NCI-H748 (cell line): ENCODE measurements around the gene MAN1B1.

Experiments
- DNase-seq: peaks from one replicate; lab custom pipeline; 2025; ENCODE audit not compliant: unreplicated experiment; lab: John Stamatoyannopoulos, UW

Gene MAN1B1

DNA sequence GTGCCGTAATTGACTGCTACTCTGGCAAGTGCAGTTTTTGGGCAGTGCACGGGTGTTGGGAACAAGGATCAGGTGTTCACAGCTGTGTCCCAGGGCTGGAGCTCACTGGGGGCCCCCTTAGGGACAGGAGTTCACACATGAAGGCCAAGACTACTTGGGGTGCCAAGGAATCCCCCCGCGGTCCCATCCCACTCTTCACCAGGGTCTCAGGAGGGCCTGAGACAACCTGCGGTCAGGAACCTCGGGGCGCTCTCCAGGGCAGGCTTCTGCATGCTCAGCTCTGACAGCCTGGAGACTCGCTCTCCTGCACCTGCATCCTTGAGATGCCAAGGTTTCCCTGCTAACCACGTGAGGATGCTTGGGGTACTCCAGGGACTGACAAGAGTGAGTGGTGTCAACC is 2.3 kb upstream of the MAN1B1 start:
- no peak for DNase-seq

DNA sequence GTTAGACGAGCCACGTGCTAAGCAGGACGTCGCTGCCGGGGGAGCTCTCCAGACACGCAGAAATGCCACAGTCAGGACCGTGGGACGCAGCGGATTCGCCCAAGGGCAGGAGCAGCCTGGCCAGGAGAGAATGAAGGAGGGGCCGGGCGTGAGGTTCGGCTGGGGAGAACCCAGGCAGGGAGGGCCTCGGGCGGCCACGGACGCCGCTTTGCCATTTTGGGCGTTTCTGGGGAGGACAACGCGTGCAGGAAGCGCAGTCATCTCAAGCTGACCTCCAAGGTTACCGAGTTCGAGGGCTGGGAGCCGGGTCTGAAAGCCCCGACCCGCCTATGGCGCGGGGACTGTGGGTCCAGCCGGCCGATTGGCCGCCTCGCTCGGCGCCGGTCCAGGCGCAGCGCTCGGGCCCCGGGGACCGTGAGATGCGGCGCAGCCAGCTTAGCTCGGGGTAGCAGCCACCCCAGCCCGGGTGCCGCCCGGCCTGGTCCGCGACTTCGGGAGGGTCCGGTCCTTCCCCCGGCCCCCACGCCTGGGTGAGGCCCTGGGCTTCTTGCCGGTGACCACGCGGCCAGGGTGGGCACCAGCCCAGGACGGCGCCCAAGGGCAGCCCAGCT is 760 bp upstream of the MAN1B1 start:
- DNase-seq: peak; percentile 35

DNA sequence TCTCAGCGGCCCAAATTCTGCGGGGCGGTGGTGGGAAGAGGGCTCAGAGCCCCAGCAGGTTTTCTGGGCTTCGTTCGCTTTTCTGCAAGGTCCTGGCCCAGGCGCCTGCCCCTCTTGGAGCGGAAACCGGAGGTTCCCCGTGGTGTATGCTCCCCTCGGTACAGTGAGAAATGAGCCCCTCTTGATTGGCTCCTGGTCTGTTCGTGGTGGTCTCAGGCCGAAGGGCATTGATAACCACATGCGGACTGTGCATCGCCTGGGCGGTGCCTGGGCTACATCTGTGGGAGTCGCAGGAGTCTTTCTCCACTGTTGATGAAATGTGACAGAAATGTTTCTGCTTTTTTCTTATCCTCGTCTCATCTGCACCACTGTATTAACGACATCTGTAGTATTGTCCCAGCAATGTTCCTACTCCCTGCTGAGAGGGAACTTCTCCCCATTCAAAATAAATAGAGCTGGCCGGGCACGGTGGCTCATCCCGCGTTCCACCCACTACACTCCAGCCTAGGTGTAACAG is 682 bp downstream of the MAN1B1 start:
- DNase-seq: peak; percentile 50

DNA sequence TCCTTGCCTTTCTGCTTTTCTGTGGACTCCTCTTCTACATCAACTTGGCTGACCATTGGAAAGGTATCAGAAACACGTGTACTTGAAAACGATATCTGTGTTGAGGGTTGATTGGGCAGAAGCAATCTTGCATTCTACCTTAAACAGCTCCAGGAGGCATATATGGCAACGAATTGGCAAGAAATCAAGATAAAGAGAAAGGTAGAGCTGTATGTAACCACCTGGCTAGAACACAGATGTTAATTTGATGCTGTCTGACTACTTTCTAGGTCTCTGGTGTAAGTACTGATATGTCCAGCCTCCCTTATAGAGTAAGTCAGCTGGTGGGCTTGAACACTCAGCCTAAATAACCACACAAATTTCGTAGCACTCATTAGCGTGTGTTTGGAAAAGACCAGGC is 1.3 kb downstream of the MAN1B1 start:
- no peak for DNase-seq

DNA sequence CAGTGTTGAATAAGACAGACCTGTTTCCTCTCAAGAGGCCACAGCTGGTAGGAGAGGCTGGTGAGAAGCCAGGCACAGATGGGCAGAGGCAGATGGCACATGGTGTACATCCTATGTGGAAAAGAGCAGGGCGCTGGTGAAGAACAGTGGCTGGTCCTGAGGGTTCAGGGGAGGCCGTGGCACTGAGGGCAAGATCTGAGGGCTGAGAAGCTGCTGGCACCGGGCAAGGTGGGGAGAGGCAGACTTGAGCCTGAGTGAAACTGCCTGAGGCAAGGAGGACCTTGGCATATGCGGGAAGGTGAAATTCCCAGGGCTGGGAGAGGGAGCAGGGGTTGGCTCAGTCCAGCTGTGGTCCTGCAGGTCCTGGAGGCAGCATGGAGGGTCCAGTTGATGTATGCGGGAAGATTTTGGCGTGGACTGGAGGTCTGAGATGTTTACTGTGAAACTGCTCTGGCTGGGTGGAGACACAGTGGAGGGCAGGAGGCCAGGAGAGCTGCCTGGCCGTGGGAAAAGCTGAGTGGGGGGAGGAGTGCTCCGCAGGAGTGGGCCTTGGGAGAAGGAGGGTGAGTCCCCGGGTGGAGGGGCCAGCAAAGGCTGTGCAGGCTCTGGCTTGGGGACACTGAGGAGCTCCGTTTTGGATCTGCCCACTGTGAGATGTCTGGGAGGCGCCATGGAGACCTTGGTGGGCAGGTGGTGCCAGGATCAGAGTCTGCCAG is 2.6 kb downstream of the MAN1B1 start:
- no peak for DNase-seq

DNA sequence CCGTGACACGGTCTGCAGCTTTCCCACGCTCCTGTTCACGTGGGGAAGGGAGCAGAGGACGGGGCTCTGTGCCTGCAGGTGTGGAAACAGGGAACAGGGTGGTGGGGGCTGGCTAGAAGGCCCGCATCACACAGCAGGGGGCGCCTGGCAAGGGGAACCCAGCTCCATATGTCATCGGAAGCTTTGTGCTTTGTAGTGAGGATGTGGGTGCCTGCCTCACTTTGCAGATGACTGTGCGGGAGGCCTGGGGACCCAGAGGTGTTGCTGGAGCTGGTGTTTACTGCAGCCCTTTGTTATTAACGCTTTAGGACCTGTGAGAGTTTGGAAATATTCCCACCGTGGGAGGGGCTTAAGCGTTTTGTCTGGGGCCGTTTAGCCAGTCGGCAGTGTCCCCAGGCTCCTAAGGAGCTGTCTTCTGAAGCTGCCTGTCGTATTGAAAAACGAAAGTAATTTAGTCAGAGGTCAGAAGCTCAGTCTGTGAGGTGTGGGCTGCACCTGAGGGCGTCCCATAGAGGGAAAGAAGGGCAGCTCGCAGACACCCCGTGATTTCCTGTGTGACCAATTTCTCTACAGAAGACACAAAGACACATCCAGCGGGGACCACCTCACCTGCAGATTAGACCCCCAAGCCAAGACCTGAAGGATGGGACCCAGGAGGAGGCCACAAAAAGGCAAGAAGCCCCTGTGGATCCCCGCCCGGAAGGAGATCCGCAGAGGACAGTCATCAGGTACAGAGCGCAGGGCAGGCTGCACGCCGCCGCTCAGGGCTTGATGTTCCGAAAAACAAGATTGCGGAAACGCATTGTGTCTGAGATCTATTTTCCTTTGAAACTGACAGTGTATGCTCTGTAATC is 9.1 kb downstream of the MAN1B1 start:
- DNase-seq: no peak

DNA sequence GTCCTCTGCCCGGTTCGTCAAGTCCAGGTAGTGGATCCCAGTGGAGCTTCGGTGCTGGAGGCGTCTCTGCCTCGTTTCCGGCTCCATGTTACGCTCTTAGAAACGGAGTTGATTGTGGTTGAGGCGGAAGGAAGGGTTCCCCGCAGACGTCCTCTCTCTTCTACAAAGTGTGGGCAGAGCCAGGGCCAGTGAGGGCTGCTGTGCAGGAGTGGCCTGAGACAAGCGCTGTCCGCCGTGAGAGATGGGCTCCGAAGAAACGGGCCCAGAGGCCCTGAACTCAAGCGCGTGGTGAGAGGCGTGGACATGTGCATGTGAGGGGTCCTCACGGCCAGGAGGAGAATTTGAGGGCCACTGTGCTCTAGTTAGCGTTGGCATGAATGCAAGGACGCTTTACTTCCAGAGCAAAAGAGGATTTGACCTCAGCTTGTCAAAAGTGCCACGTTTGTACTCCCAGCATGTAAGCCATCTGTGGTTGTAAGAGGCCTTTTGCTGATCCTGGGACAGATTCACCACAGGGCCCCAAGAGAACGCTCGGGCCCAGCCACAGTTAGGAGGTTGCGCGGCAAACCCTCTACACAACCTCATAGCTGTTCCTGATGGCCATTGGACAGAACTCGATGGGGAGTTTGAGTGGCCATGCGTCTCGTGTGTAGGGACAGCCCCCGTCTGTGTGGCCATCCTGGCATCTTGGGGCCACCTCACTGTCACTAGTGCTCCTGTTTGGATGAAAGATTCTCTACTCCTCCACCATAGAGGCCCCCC is 10.2 kb downstream of the MAN1B1 start:
- no peak for DNase-seq

DNA sequence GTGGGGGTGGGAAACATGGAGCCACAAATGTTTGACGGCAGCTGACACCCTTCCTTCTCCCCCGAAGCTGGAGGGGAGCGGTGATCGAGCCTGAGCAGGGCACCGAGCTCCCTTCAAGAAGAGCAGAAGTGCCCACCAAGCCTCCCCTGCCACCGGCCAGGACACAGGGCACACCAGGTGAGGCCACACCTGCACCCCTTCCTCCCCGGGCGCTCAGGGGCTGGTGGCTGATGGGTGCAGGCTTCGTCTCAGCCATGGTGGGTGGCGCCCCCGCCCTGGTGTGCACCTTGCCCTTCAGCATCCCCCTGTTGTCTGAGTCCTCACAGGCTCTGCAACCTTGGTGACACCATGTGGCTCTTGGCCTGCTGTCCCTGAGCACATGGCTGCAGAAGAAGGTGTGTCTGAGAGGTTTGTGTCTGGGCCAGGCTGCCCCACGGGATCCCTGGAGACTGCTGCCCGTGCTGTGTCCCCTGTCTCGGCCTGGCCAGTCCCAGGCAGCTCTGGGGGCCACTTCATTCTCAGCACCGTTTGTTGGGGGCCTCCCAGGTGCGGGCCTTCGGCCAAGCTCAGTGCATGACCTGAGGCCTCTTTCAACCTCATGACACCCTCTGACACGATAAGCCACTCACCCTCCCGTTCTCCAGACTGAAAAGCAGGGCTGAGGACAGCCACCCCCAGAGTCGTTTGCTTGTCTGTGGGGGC is 11.1 kb downstream of the MAN1B1 start:
- no peak for DNase-seq

DNA sequence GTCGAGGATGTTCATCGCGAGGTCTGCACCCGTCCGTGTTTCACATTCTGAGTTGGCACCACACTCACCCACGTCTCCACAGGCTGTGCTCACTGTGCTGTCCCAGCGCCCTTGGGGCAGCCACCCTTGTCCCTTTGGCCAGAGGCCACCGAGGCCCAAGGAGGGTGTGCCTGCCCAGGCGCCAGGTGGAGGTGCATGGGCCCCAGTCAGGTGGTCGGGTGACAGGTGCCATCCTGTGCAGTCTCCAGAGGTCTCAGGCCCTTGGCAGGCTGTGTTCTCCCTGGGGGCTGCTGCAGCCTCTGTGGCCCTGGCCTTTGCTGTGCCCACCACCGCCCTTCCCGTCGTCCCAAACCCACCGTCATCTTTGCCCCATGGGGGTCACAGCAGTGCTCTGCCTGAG is 12.4 kb downstream of the MAN1B1 start:
- no peak for DNase-seq

DNA sequence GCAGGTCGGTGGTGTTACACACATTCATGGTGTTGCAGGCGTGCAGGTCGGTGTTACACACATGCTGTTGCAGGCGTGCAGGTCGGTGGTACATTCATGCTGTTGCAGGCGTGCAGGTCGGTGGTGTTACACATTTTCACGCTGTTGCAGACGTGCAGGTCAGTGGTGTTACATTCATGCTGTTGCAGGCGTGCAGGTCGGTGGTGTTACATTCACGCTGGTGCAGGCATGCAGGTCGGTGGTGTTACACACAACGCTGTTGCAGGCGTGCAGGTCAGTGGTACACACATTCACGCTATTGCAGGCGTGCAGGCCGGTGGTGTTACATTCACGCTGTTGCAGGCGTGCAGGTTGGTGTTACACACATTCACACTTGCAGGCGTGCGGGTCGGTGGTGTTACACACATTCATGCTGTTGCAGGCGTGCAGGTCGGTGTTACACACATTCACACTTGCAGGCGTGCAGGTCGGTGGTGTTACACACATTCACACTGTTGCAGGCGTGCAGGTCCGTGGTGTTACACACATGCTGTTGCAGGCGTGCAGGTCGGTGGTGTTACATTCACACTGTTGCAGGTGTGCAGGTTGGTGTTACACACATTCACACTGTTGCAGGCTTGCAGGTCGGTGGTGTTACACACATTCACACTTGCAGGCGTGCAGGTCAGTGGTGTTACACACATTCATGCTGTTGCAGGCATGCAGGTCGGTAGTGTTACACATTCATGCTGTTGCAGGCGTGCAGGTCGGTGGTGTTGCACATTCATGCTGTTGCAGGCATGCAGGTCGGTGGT is 16.6 kb downstream of the MAN1B1 start:
- no peak for DNase-seq

DNA sequence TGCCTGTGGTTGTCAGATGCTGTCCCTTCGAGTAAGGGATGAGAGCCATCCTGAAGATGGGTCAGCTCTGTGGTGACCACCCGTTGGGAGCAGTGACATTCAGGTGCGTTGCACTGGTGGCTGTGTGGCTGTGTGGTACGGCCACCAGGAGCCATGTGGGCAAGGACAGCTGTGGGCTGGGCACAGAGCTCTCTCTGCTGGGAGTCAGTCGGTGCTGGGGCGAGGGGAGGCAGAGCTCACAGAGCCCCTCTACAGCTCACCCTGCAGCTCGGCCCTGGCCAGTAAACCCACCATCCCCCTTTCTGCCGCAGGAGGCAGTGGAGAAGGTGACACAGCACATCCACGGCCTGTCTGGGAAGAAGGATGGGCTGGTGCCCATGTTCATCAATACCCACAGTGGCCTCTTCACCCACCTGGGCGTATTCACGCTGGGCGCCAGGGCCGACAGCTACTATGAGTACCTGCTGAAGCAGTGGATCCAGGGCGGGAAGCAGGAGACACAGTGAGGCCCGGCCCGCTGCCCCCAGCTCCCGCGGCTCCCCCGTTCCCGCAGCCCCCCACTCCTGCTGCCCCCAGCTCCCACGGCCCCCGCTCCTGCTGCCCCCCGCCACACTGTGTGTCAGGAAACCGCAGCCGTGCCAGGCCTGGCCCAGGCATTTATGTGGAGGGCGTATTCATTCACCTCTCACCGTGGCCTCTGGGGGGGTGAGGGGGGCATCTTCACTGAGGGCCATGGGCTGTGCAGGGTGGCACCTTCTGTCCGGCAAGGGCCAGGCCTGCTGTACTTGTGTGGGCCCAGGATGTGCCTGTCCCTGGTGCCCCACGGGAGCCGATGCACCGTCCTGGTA is 19.3 kb downstream of the MAN1B1 start:
- DNase-seq: no peak

DNA sequence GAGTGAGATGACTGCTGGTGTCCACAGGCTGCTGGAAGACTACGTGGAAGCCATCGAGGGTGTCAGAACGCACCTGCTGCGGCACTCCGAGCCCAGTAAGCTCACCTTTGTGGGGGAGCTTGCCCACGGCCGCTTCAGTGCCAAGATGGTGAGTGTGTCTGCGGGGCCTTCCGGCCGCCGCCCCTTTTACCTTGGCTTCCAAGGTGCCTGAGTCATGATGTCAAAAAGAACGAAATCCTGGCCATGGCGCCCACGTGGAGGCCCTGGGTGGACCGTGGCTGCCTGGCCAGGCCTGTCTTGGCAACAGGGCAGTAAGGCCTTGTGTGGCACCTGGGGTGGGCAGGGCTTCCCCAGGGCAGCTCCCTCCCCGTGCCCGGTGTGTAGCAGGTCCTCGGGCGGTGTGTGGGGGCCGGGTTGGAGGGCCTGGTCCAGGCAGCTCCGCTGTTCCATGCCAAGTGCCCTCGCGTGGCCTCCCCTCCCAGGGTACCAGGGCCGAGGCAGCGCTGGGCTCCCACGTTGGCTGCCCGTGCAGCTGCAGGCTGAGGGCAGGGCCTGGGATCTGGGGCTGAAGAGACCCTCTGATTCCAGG is 20.0 kb downstream of the MAN1B1 start:
- no peak for DNase-seq

DNA sequence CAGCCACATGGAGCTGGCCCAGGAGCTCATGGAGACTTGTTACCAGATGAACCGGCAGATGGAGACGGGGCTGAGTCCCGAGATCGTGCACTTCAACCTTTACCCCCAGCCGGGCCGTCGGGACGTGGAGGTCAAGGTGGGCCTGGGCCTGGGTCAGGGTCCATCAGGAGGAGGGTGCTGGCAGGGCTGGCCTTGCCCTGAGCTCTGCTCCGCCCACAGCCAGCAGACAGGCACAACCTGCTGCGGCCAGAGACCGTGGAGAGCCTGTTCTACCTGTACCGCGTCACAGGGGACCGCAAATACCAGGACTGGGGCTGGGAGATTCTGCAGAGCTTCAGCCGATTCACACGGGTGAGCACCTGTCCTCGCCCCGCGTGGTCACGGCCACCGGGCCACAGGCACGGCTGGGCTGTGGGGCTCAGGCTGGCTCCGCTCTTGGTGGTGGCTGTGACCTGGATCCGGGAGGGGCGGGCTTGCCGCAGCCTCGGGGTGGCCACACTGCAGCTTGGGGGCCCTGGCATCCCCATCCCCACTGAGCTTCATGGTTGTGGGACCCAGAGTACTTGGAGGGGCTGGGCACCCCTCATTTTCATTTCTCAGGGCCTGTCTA is 20.6 kb downstream of the MAN1B1 start:
- no peak for DNase-seq

DNA sequence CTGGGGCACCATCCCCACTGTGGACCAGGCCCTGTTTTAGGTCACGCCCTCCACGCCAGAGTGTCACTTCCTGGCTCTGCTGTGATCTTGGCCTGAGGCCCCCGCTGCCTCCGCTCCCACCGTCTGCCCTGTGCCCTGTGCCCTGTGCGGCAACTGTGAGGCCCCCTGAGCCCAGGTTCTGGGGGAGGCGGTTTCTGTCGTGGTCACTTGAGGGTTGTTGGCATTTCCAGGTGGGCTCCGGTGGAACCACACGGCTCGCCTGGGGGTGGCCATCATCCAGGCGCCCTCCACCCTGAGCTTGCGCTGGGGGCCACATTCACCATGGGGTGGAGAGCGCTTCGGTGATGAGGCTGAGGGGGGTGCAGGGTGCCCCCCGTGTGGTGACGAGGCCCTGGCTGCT is 21.2 kb downstream of the MAN1B1 start:
- DNase-seq: no peak

DNA sequence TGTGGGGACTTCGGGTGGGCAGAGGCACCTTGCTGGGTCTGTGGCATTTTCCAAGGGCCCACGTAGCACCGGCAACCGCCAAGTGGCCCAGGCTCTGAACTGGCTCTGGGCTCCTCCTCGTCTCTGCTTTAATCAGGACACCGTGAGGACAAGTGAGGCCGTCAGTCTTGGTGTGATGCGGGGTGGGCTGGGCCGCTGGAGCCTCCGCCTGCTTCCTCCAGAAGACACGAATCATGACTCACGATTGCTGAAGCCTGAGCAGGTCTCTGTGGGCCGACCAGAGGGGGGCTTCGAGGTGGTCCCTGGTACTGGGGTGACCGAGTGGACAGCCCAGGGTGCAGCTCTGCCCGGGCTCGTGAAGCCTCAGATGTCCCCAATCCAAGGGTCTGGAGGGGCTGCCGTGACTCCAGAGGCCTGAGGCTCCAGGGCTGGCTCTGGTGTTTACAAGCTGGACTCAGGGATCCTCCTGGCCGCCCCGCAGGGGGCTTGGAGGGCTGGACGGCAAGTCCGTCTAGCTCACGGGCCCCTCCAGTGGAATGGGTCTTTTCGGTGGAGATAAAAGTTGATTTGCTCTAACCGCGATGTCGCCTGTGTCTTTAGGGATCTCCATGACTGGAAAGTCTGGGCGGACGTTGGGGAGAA is 21.9 kb downstream of the MAN1B1 start:
- DNase-seq: no peak

DNA sequence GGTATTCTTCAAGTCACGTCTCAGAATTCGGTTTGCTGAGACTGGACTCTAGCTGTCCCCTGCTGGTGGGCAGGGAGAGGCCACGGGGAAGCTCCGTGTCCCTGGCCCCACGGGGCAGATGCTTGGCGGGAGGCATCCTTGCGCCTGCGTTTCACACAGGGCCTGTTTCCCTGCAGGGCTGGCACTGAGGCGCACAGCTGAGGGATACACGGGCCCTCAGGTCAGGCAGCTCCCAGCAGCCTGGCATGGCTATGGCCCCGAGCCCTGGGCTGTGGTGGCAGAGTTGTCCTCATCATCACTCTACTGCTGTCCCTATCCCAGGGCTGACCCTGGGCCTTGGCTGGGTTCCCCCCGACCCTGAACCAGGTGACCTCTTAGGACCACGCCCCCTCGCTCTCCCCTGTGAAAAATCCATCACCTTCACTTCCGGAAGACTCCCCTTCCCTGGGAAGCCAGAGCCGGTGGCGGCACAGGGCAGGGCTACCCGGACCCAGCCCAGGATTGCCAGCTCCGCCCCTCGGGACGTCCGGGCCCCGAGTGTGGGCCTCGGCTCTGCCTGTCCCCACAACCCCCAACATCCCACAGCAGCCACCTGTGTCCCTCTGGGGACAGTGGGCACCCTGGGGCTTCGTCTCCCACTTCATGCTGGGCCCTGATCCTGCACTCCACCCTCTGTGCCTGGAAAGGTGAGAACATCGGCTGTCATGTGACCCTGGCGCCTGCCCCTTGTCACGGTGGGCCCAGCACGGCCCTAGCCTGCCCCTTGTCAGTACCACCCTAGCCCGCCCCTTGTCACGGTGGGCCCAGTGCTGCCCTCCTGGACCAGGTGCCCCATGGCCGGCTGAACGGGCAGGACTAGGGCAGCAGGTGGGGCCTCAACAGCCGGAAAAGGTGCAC is 22.7 kb downstream of the MAN1B1 start:
- DNase-seq: no peak
